ENCODE measurements around the gene TARS1. TPM values are rescaled to one million over a fixed set of nuclear protein-coding genes. Genes with fewer than 3 reads are reported as not detected.

Gene TARS1
- total RNA-seq, 1 experiment from 2014 or later, result 417 TPM

DNA sequence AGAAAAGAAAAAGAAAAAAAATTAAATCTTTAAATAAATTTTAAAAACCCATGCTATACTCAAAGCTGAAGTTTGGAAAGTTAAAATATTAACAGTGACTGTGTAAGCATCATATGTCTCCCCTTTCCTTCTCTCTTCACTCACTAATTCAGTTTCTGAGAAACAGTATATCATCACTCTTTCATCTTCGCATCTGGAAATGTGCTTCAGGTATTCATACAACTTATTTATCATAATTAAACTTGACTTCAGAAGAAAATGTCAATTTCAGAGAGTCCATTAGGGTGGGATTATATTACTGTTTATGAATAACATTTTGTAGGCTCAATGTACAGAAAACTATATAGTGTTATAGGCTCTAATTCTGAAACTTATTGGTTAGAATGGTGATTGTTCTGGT, 29.3 kb upstream of the TARS1 start:
- no peak overlapping the region for H3K4me2 ChIP-seq (ENCODE audit: insufficient read depth, insufficient read length, low read length)
- no peak overlapping the region for H3K18ac ChIP-seq (ENCODE audit: insufficient read length, low read depth, low read length)
- no peak overlapping the region for H2BK12ac ChIP-seq (ENCODE audit: insufficient read length, low read depth, low read length)
- H2BK20ac ChIP-seq (ENCODE audit: low read depth, low read length, poor library complexity, severe bottlenecking), result no peak overlapping the region
- H2BK5ac ChIP-seq (ENCODE audit: insufficient read length, low read length), result no peak overlapping the region
- H2AFZ ChIP-seq (ENCODE audit: low read length), result no peak overlapping the region
- no peak for DNase-seq
- no peaks in the 10 kb centered on the region for H3K27me3 ChIP-seq (ENCODE audit: insufficient read depth, low read length)
- H4K91ac ChIP-seq (ENCODE audit: insufficient read length, low read depth, low read length), result no peak overlapping the region
- H4K5ac ChIP-seq (ENCODE audit: insufficient read length, low read depth, low read length), result no peak overlapping the region
- H4K20me1 ChIP-seq (ENCODE audit: control insufficient read depth, insufficient read depth, insufficient read length), result no peaks in the 10 kb centered on the region
- H2AK5ac ChIP-seq (ENCODE audit: insufficient read length, low read length), result no peak overlapping the region
- H4K8ac ChIP-seq (replicated peaks; ENCODE audit: insufficient read length, low read depth, low read length), result no peak overlapping the region
- H3K9me3 ChIP-seq (ENCODE audit: control insufficient read depth, low read depth, low read length), result no peaks in the 10 kb centered on the region
- no peaks in the 10 kb centered on the region; the same call in 1 of the 2 replicates for H3K27me3 Mint-ChIP-seq (ENCODE audit: low read depth)
- H3K4me1 Mint-ChIP-seq, result peaks cover 3 to 5% of the 10 kb centered on the region in 2 experiments
- no peak overlapping the region for H3K4ac ChIP-seq (ENCODE audit: low read depth, low read length)
- WGBS (ENCODE audit: extremely low coverage, insufficient read length, low lambda C conversion rate), result no CpG with 5 or more reads among the region's 1 CpG
- H3K27ac ChIP-seq (ENCODE audit: insufficient read length, low read depth, low read length), result no peak overlapping the region
- TF ChIP-seq, protein P1, sequence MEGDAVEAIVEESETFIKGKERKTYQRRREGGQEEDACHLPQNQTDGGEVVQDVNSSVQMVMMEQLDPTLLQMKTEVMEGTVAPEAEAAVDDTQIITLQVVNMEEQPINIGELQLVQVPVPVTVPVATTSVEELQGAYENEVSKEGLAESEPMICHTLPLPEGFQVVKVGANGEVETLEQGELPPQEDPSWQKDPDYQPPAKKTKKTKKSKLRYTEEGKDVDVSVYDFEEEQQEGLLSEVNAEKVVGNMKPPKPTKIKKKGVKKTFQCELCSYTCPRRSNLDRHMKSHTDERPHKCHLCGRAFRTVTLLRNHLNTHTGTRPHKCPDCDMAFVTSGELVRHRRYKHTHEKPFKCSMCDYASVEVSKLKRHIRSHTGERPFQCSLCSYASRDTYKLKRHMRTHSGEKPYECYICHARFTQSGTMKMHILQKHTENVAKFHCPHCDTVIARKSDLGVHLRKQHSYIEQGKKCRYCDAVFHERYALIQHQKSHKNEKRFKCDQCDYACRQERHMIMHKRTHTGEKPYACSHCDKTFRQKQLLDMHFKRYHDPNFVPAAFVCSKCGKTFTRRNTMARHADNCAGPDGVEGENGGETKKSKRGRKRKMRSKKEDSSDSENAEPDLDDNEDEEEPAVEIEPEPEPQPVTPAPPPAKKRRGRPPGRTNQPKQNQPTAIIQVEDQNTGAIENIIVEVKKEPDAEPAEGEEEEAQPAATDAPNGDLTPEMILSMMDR (conservative IDR thresholded peaks at IDR 0.05), result no peak
- no peak overlapping the region for H3K9ac ChIP-seq (ENCODE audit: extremely low read depth, insufficient read length, low read length)
- no peaks in the 10 kb centered on the region for H3K79me2 ChIP-seq (ENCODE audit: insufficient read depth, low read length)
- no peak overlapping the region for H3K14ac ChIP-seq (ENCODE audit: insufficient read depth, low read length)
- H3K56ac ChIP-seq (ENCODE audit: insufficient read length, low read depth, low read length), result no peak overlapping the region
- no peak overlapping the region for H3K23ac ChIP-seq (ENCODE audit: insufficient read length, low read depth, low read length)
- no peaks in the 10 kb centered on the region for H3K4me1 ChIP-seq (ENCODE audit: insufficient read depth, low read length)
- H3K27ac Mint-ChIP-seq, result no peak overlapping the region
- H3K4me3 Mint-ChIP-seq, result no peak overlapping the region
- H2BK15ac ChIP-seq (ENCODE audit: low read depth, low read length), result no peak overlapping the region
- H3T11ph ChIP-seq (ENCODE audit: low read length), result no peak overlapping the region
- H3K9me3 Mint-ChIP-seq, result peaks cover 0 to 2% of the 10 kb centered on the region in 2 experiments; a peak in 2 of 5 replicates
- no peaks in the 10 kb centered on the region for H3K23me2 ChIP-seq (ENCODE audit: insufficient read length, low read depth, low read length, poor library complexity, severe bottlenecking)
- H3K36me3 Mint-ChIP-seq (ENCODE audit: insufficient read depth in 1 of 3, low read depth in 3 of 3), result no peaks in the 10 kb centered on the region
- H3K79me1 ChIP-seq (ENCODE audit: insufficient read depth, low read depth, low read length, poor library complexity, severe bottlenecking), result no peaks in the 10 kb centered on the region
- H2BK120ac ChIP-seq (ENCODE audit: low read depth, low read length, poor library complexity, severe bottlenecking), result no peak overlapping the region
